Adrenal gland (tissue), 12 donors: ENCODE measurements around the gene KLF12. TPM values are rescaled to one million over a fixed set of nuclear protein-coding genes. Genes with fewer than 3 reads are reported as not detected.

ENCODE experiments used
- DNase-seq, 7 donors: peaks; one replicate each; pipeline ENCODE4 v3.0.0-alpha.2; 2019 to 2020
- H3K27ac ChIP-seq, 5 donors: fragments of 200-600 bp; sonication (generic) in 4 of 5; 1 replicate in 3 of 5; 2 replicates in 2 of 5; pipeline versions ENCODE4 v1.5.1 to v1.8.0; 2016 to 2020; ENCODE audit warnings: mild to moderate bottlenecking in 1 of 5
- H3K27me3 ChIP-seq: fragments of 200-600 bp; 2 replicates; pipeline ENCODE4 v1.8.0; 2021
- H3K36me3 ChIP-seq, 2 donors: fragments of 200-600 bp; replicated peaks in 1 of 2; 1 replicate in 1 of 2; 2 replicates in 1 of 2; pipeline versions ENCODE4 v1.5.1 to v1.8.0; 2018 to 2022
- H3K4me1 ChIP-seq, 2 donors: fragments of 200-600 bp; replicated peaks in 1 of 2; 1 replicate in 1 of 2; 2 replicates in 1 of 2; pipeline versions ENCODE4 v1.5.1 to v1.8.0; 2018 to 2021
- H3K4me3 ChIP-seq, 4 donors: fragments of 200-600 bp; sonication (generic) in 3 of 4; one replicate each; pipeline ENCODE4 v1.5.1; 2016 to 2018
- H3K9me3 ChIP-seq, 3 donors: fragments of 200-600 bp; sonication (generic) in 1 of 3; replicated peaks in 1 of 3; 1 replicate in 2 of 3; 2 replicates in 1 of 3; pipeline versions ENCODE4 v1.5.1 to v1.8.0; 2016 to 2021
- POLR2A ChIP-seq, 2 donors: fragments of 450-650 bp; IDR thresholded peaks; one replicate each; pipeline ENCODE4 v1.6.1; 2017; ENCODE audit warnings: antibody characterized with exemption in 2 of 2, mild to moderate bottlenecking in 2 of 2, moderate library complexity in 1 of 2
- WGBS, 4 donors: extraction: QIAGEN DNeasy Blood & Tissue Kit in 2 of 4; methylation state at CpG; one replicate each; pipeline versions ENCODE4 v1.1.5 to v1.1.7; 2013 to 2017; 5-methylcytosine and 5-hydroxymethylcytosine counted together
- intact Hi-C, 2 donors: fragments of 100-400 bp; cut with DNase I; formaldehyde crosslinking; loops; one replicate each; pipeline versions ENCODE4 v1.14.1 to v1.15.0; 2022 to 2023
- polyA plus RNA-seq, 3 donors: library from polyadenylated mRNA; stranded (reverse); fragments of 200-250 nt in 2 of 3; fragments of 350-450 nt in 1 of 3; fragmentation: Illumina TruSeq in 1 of 3; extraction: RNeasy Lipid Tissue Mini Kit (QIAGEN cat#74804) in 1 of 3; gene quantifications; one replicate each; pipeline ENCODE4 v1.2.3, GENCODE V29; 2013 to 2014
- total RNA-seq, 9 donors: library from RNA; depleted of rRNA in 4 of 9; stranded (reverse); fragments of >200 nt in 4 of 9; fragments of 120-200 nt in 1 of 9; fragmentation: NEBNext Ultra II Directional in 1 of 9; extraction: Animal tissue kit (Norgen Biotek cat#: 25700) in 1 of 9; gene quantifications; one replicate each; pipeline versions ENCODE4 v1.1.0 to v1.2.4, GENCODE V29; 2013 to 2023
- TF ChIP-seq, protein P1 (sequence below), 6 experiments: fragments of 450-650 bp in 4 of 6; fragments of 200-600 bp in 2 of 6; sonication (generic) in 1 of 6; IDR thresholded peaks; 1 replicate in 5 of 6; 2 replicates in 1 of 6; pipeline versions ENCODE4 v1.5.1 to v1.8.0; 2016 to 2021; ENCODE audit warnings: antibody characterized with exemption in 6 of 6, mild to moderate bottlenecking in 2 of 6, moderate library complexity in 1 of 6
- donor health status: healthy with polysubstance abuse.
- donor health status: Bipolar disorder and iron deficiency.
- donor health status: DM: yes; HTN: yes; CAD: no.
- donor health status: DM: no; HTN: no; CAD: no.
- donor health status: DM: no; HTN: no; CAD: no.
- donor health status: DM: yes; HTN: yes; CAD: no.

The KLF12 gene
- total and polyA plus RNA-seq, 12 donors: 0.77 to 16.0 (median 4.4) TPM

DNA sequence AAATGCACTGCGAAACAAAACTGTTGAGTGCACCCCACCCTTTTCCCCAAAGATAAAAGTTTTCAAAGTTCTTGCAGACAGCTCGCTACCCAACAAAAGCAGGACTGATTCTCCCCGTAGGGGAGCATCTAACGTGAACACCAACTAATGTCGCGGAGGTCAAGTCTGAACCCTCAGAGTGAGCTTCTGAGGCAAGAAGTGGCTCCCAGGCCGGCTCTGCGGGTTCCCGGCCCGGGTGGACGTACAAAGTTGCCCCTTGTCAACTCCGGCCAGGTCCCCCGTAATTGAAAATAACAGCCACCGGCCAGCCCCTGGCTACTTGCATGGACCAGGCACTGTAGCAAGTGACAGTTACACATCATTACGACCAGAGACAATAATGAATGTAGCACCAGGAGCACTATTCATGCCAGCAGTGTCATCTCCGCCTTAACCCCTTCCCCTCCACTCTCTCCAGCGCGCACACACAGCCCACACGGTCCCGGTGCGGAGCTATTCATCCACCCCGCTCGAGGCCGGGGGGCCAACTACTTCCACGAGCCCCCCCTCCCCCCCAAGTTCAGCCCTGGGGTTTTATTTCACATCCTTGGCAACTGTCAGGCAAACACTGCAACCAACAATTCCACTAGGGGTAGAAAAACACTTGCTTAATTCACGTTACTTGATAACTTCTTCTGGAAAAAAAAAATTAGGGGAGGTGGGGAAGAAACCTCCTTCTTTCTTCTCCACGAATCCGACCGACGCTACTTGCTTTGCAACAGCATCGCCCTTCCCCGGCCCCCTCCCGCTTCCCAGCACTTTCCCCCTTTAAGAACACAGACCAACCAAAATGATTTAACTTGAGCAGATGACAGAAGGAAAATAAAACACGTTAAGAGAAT lies 1.2 kb downstream of the KLF12 start:
- H3K27me3 ChIP-seq: no peaks in the 10 kb centered on the region
- DNase-seq: peak in 4 of 7 donors; percentile 15 to 39 (median 24)
- H3K36me3 ChIP-seq: no peaks in the 10 kb centered on the region
- intact Hi-C loops: no loop called here
- peak overlapping the region in 3 of 5 donors; percentile 71 to 90 (median 77) for H3K27ac ChIP-seq
- no peaks in the 10 kb centered on the region for H3K9me3 ChIP-seq
- 1 to 4% (median 2%) methylated on average over 22 to 34 of the region's 34 CpGs for WGBS, 4 donors
- peaks cover 0 to 16% of the 10 kb centered on the region in 2 donors for H3K4me1 ChIP-seq
- TF ChIP-seq, protein P1, sequence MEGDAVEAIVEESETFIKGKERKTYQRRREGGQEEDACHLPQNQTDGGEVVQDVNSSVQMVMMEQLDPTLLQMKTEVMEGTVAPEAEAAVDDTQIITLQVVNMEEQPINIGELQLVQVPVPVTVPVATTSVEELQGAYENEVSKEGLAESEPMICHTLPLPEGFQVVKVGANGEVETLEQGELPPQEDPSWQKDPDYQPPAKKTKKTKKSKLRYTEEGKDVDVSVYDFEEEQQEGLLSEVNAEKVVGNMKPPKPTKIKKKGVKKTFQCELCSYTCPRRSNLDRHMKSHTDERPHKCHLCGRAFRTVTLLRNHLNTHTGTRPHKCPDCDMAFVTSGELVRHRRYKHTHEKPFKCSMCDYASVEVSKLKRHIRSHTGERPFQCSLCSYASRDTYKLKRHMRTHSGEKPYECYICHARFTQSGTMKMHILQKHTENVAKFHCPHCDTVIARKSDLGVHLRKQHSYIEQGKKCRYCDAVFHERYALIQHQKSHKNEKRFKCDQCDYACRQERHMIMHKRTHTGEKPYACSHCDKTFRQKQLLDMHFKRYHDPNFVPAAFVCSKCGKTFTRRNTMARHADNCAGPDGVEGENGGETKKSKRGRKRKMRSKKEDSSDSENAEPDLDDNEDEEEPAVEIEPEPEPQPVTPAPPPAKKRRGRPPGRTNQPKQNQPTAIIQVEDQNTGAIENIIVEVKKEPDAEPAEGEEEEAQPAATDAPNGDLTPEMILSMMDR (IDR thresholded peaks at IDR 0.05): no peak
- TF ChIP-seq POLR2A (IDR thresholded peaks at IDR 0.05): no peak
- peak overlapping the region in 3 of 4 donors; percentile 1 to 97 (median 65) for H3K4me3 ChIP-seq

DNA sequence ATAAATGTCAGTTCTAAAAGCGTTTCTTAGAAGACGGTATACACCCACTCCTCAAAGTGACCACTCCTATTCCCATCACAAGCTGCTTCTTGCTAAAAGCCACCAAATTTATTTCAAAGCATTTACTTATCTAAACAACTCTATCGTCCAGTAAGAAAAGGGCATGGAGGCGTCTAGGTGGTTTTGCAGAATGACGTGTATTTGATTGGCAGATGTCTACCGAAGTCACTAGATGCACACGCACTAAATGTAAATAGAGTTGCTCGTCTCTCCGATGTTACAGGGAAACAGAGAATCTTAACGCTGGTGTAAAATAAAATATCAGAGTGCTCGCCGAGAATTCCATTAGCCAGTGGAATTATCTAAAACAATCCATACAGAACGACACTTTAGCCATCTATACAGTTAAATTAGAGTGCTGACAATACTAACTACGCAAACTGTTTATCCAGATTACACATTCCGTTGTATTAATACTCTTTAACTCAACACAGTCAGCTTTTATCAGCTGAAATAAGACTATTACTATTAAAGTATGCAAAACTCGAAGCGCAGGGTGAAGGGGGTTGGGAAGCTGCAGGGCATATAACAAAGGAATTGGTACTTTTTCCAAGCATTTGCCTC lies 1.9 kb downstream of the KLF12 start:
- no peaks in the 10 kb centered on the region for H3K9me3 ChIP-seq
- H3K4me1 ChIP-seq: peaks cover 0 to 22% of the 10 kb centered on the region in 2 donors
- WGBS, 4 donors: 14 to 28% (median 21%) methylated on average over 17 of the region's 17 CpGs
- TF ChIP-seq, protein P1 (IDR thresholded peaks at IDR 0.05): no peak
- no peak for TF ChIP-seq POLR2A (IDR thresholded peaks at IDR 0.05)
- intact Hi-C loops: no loop called here
- peak overlapping the region in 2 of 4 donors; percentile 65 to 97 for H3K4me3 ChIP-seq
- H3K36me3 ChIP-seq: no peaks in the 10 kb centered on the region
- no peak for DNase-seq
- no peaks in the 10 kb centered on the region for H3K27me3 ChIP-seq
- H3K27ac ChIP-seq: peak overlapping the region in 3 of 5 donors; percentile 71 to 90 (median 77)

DNA sequence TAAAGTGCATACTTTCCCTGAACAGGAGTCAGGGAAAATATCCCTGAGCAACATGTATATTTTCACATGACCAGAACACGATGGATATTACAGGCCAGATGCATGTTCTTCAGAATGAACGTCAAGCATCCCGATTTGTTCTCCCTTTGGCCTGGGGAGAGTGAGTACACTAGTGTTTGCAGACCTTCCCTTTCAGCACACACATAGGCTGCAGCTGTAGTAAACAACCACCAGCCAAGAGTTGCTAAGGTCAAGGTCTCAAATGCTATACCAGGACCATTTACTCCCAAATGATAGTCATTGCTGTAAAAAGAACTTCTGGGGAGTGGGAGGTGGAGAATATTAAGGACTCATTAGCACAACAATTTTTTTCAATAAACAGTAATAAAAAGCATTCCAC lies 3.0 kb downstream of the KLF12 start:
- H3K36me3 ChIP-seq: no peaks in the 10 kb centered on the region
- peaks cover 0 to 22% of the 10 kb centered on the region in 2 donors for H3K4me1 ChIP-seq
- no peak overlapping the region for H3K4me3 ChIP-seq
- 30 to 47% (median 40%) methylated on average over 3 of the region's 3 CpGs for WGBS, 4 donors
- intact Hi-C loops: no loop called here
- H3K27me3 ChIP-seq: no peaks in the 10 kb centered on the region
- H3K9me3 ChIP-seq: no peaks in the 10 kb centered on the region
- DNase-seq: no peak
- peak overlapping the region in 1 of 5 donors; percentile 25 for H3K27ac ChIP-seq
- TF ChIP-seq POLR2A (IDR thresholded peaks at IDR 0.05): no peak
- TF ChIP-seq, protein P1 (IDR thresholded peaks at IDR 0.05): no peak

DNA sequence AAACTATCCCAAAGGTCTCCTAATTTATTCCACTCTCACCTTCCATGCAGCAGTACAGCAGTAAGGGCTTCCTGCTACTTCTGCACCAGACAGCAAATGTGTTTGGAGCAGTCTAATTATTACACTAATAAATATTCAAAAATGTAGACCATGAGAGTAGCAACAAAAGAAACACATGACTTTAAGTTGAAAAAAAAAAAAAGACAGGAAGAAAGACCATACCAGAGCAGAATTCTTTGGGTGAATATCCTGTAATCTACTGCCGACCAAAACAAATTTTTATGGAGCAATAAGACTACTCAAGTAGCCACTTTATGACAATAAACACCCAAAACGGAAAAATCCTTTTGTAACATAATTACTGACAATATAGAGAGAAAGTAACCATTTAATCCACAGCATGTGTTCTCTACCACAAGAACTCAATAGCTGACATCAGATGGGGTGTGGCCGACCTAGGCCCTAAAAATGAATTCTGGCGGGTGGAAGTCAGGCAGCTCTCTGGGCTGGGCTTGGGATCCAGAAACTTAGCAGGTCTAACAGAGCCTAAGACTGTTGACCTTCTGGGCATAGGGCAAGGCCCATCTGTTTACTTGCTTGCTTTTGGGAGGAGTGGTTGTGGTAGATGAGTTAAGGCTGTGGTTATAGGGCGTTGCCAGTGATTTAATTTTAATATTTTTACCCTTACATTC lies 4.6 kb downstream of the KLF12 start:
- Histone ChIP-seq H3K9me3 (no peaks in the 10 kb centered on the region), H3K36me3 (no peaks in the 10 kb centered on the region), H3K4me1 (peaks cover 0 to 22% of the 10 kb centered on the region in 2 donors), H3K27ac (peak overlapping the region in 1 of 5 donors; percentile 19), H3K4me3 (no peak overlapping the region), H3K27me3 (no peaks in the 10 kb centered on the region)
- WGBS, 4 donors: 72 to 82% (median 74%) methylated on average over 5 of the region's 5 CpGs
- intact Hi-C loops: no loop called here
- TF ChIP-seq POLR2A (IDR thresholded peaks at IDR 0.05): no peak
- TF ChIP-seq, protein P1 (IDR thresholded peaks at IDR 0.05): no peak
- DNase-seq: no peak
